Stimulated activated memory B cell treated with anti-CD40 and anti-IgM and Interleukin-4, amounts not matched to agents 10 μg/mL and 1 μg/mL and 100 μg/mL, for 72 hours (primary cell): ENCODE data around the gene LOC101059915.
A peak's percentile ranks its signal among the peaks of the same experiment; 100 is the strongest.
"Not testable (repeated sequence)": the region's sequence is repeated elsewhere in the genome, so short reads cannot be mapped to it uniquely, and the experiment has no call there.

ENCODE experiments used
- ATAC-seq: fragments of 150-1000 bp; cut with Tn5 transposase; 2 replicates; pipeline ENCODE4 v1.10.0; 2021
- H3K27ac Mint-ChIP-seq: one replicate; pipeline ENCODE4 v1.8.0; 2022; ENCODE audit warnings: mild to moderate bottlenecking, mixed read lengths
- H3K27me3 Mint-ChIP-seq: one replicate; pipeline ENCODE4 v1.8.0; 2022; ENCODE audit warnings: mixed read lengths
- H3K36me3 Mint-ChIP-seq: one replicate; pipeline ENCODE4 v1.8.0; 2022; ENCODE audit warnings: mixed read lengths
- H3K4me1 Mint-ChIP-seq: one replicate; pipeline ENCODE4 v1.8.0; 2022; ENCODE audit warnings: mixed read lengths
- H3K4me3 Mint-ChIP-seq: one replicate; pipeline ENCODE4 v1.8.0; 2022; ENCODE audit warnings: mild to moderate bottlenecking, moderate library complexity, mixed read lengths
- H3K9me3 Mint-ChIP-seq: one replicate; pipeline ENCODE4 v1.8.0; 2022; ENCODE audit warnings: mixed read lengths

Gene LOC101059915

GRCh38 chrX:71679575-71680207 lies 12.3 kb downstream of the LOC101059915 start:
- no peaks in the 10 kb centered on the region for H3K27me3 Mint-ChIP-seq
- no peak overlapping the region for H3K4me3 Mint-ChIP-seq
- no peak overlapping the region for H3K27ac Mint-ChIP-seq
- no peaks in the 10 kb centered on the region for H3K36me3 Mint-ChIP-seq
- H3K4me1 Mint-ChIP-seq = no peaks in the 10 kb centered on the region
- ATAC-seq = no peak
- H3K9me3 Mint-ChIP-seq = no peaks in the 10 kb centered on the region

- ATAC-seq = peak; percentile 63
- not testable (repeated sequence) for H3K4me3 Mint-ChIP-seq, H3K27me3 Mint-ChIP-seq, H3K9me3 Mint-ChIP-seq, H3K27ac Mint-ChIP-seq, H3K36me3 Mint-ChIP-seq, H3K4me1 Mint-ChIP-seq
Observed at GRCh38 chrX:71696641-71697465, 29.5 kb downstream of the LOC101059915 start.

- H3K27ac Mint-ChIP-seq, H3K4me1 Mint-ChIP-seq, H3K4me3 Mint-ChIP-seq, ATAC-seq, H3K9me3 Mint-ChIP-seq, H3K36me3 Mint-ChIP-seq, H3K27me3 Mint-ChIP-seq: not testable (repeated sequence)
Observed at GRCh38 chrX:71697466-71698298, 30.3 kb downstream of the LOC101059915 start.

GRCh38 chrX:71698299-71699022 lies 31.1 kb downstream of the LOC101059915 start:
- not testable (repeated sequence) for ATAC-seq, H3K36me3 Mint-ChIP-seq, H3K4me3 Mint-ChIP-seq, H3K27me3 Mint-ChIP-seq, H3K9me3 Mint-ChIP-seq, H3K27ac Mint-ChIP-seq, H3K4me1 Mint-ChIP-seq

DNA sequence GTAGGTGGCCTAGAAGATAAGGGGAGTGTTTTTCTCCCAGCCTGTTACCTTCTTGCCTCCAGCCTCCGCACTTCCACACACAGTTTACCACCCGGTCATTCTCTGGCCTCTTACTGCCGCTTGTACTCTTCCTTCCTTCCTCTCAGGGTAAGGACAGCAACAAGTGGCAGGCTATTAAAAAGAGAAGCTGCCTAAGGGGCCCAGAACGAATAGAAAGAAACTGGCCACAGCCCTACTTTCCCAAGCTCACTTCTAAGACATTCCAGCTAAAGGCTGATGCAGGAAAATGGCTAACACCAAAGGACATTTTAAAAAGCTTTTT lies 31.6 kb downstream of the LOC101059915 start:
- ATAC-seq, H3K9me3 Mint-ChIP-seq, H3K36me3 Mint-ChIP-seq, H3K27me3 Mint-ChIP-seq, H3K4me1 Mint-ChIP-seq, H3K4me3 Mint-ChIP-seq, H3K27ac Mint-ChIP-seq: not testable (repeated sequence)

DNA sequence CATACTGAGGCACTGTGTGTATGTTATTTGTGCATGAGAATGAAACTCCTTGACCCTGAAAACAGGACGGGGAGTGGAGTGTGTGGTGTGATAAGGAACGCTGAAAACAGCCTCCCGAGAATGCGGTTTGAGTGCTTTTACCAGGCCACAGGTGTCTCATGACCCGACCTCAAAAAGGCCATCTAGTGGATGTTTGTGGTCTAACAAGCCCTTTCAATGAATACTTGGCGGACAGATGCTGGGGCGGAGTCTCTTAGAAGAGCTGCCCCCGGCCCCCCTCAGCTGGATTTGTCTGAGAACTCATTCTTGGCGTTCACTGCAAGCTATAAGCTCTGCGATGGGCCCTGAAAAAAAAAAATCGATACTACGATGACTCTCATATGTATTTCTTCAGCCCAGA lies 35.5 kb downstream of the LOC101059915 start:
- not testable (repeated sequence) for H3K27me3 Mint-ChIP-seq, H3K36me3 Mint-ChIP-seq, H3K4me1 Mint-ChIP-seq, H3K9me3 Mint-ChIP-seq, ATAC-seq, H3K4me3 Mint-ChIP-seq, H3K27ac Mint-ChIP-seq

DNA sequence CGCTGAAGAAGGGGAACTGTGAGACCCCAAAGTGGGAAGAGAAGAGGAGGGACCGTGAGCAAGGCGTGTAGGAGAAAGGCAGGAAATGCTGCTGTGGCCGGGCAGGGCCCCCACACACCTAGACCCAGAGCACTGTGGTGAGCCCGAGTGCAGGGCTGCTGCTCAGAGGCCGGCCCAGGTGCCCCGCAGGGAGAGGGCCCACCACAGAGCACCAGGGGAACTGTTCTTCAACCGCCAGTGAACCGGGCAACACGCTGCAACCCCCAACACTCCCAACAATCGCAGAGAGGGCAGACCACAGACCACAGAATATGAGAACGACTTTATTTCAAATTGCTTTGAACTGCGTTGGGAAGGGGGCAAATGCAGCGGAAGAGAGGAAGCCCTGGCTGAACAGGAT lies 46.7 kb downstream of the LOC101059915 start:
- not testable (repeated sequence) for H3K36me3 Mint-ChIP-seq, H3K4me1 Mint-ChIP-seq, H3K9me3 Mint-ChIP-seq, H3K27ac Mint-ChIP-seq, ATAC-seq, H3K4me3 Mint-ChIP-seq, H3K27me3 Mint-ChIP-seq

DNA sequence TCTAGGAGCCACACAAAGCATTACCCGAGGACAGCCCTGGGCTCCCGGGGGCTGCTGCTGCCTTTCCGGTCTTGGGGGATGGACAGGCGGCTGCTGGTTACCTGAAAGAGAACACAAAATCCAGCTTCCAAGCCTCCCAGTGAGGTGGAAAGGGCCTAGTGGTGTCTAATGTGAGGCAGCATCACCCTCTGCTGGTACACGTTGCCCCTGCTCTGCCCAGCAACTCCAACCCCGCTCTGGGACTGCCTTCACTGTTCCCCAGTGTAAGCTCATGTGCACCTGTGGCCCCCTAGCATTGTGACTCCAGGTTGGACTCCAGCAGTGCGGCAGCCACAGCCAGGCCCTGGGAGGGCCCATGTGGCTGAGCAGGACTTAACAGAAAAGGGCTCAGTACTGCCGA lies 48.2 kb downstream of the LOC101059915 start:
- ATAC-seq, H3K27me3 Mint-ChIP-seq, H3K9me3 Mint-ChIP-seq: not testable (repeated sequence)

GRCh38 chrX:71716323-71716722 lies 49.0 kb downstream of the LOC101059915 start:
- not testable (repeated sequence) for H3K4me1 Mint-ChIP-seq, H3K9me3 Mint-ChIP-seq, H3K27ac Mint-ChIP-seq, H3K4me3 Mint-ChIP-seq, H3K36me3 Mint-ChIP-seq, ATAC-seq, H3K27me3 Mint-ChIP-seq

More for the DNA sequence above, 48.2 kb downstream of the LOC101059915 start:
- not testable (repeated sequence) for H3K27ac Mint-ChIP-seq, H3K4me1 Mint-ChIP-seq, H3K4me3 Mint-ChIP-seq, H3K36me3 Mint-ChIP-seq

GRCh38 chrX:71718185-71718584 lies 50.8 kb downstream of the LOC101059915 start, which contains the start of gene CXorf49:
TSS of gene CXorf49 (minus strand) at chrX:71718285. CDS start at chrX:71718151, 134 bp downstream.
- H3K4me1 Mint-ChIP-seq, H3K9me3 Mint-ChIP-seq, H3K4me3 Mint-ChIP-seq, ATAC-seq, H3K27ac Mint-ChIP-seq, H3K27me3 Mint-ChIP-seq, H3K36me3 Mint-ChIP-seq: not testable (repeated sequence)

DNA sequence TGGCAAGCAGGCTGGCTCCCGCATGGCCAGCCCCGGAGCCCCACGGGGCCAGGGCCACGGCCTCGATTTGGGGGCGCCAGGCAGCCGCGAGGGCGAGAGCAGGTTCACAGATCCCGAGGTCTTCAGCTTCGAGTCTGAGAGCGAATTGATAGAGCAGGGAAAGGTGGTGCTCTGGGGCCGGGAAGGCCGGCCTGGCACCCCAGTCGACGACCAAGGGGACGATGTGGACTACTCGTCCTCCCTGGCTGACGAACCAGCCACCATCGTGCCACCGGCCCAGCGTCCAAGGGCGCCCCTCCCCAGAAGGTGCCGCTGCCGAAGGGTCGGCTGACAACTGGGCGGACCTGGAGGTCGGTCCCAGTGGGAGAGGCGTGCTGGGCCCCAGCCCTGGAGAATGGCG lies 51.8 kb downstream of the LOC101059915 start:
- ATAC-seq, H3K27ac Mint-ChIP-seq, H3K4me3 Mint-ChIP-seq, H3K9me3 Mint-ChIP-seq, H3K4me1 Mint-ChIP-seq, H3K27me3 Mint-ChIP-seq, H3K36me3 Mint-ChIP-seq: not testable (repeated sequence)

DNA sequence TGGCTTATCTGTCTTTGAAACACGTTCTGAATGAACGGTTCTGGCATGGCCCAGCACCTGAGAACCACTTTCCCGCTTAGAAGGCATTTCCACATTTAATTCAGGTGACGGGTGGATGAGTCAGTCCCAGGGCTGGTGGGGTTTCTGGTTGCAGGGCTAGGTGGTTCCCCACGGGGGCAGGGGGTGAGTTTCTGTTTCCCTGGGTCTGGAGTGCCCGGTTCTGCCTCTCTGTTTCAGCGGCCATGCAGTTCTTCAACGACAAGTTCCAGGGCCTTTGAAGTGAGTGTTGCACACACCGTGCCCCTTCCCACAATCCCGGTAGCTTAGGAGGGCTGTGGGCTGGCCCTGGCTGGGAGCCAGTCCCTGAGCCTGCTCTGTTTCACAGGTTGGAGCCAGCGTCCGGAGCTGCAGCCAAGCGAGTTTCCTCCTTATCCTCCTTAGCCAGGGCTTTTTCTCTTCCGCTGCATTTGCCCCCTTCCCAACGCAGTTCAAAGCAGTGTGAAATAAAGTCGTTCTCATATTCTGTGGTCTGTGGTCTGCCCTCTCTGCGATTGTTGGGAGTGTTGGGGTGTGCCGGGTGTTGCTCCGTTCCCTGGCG lies 53.0 kb downstream of the LOC101059915 start:
- H3K4me3 Mint-ChIP-seq, H3K27me3 Mint-ChIP-seq, H3K4me1 Mint-ChIP-seq, H3K9me3 Mint-ChIP-seq, ATAC-seq, H3K36me3 Mint-ChIP-seq, H3K27ac Mint-ChIP-seq: not testable (repeated sequence)
